ENCODE data around the gene FKBP14.
A peak's percentile ranks its signal among the peaks of the same experiment; 100 is the strongest.

The FKBP14 gene

GRCh38 chr7:29976266-29976665 lies 50.2 kb downstream of the FKBP14 start:
- H3K4me3 ChIP-seq (replicated peaks; ENCODE audit: low read depth, low read length), result no peak overlapping the region
- TF ChIP-seq CTCF (IDR thresholded peaks at IDR 0.05; ENCODE audit: low read length, missing control alignments), result no peak
- peak; percentile 58 for DNase-seq (ENCODE audit: low read depth)

GRCh38 chr7:29975561-29975960 lies 50.9 kb downstream of the FKBP14 start:
- no peak overlapping the region for H3K4me3 ChIP-seq (replicated peaks; ENCODE audit: low read depth, low read length)
- DNase-seq (ENCODE audit: low read depth), result no peak
- no peak for TF ChIP-seq CTCF (IDR thresholded peaks at IDR 0.05; ENCODE audit: low read length, missing control alignments)

GRCh38 chr7:29974286-29974685 lies 52.2 kb downstream of the FKBP14 start:
- TF ChIP-seq CTCF (IDR thresholded peaks at IDR 0.05; ENCODE audit: low read length, missing control alignments), result no peak
- no peak overlapping the region for H3K4me3 ChIP-seq (replicated peaks; ENCODE audit: low read depth, low read length)
- DNase-seq (ENCODE audit: low read depth), result no peak

GRCh38 chr7:29972315-29972669 lies 54.2 kb downstream of the FKBP14 start:
- no peak for DNase-seq (ENCODE audit: low read depth)
- no peak for TF ChIP-seq CTCF (IDR thresholded peaks at IDR 0.05; ENCODE audit: low read length, missing control alignments)
- H3K4me3 ChIP-seq (replicated peaks; ENCODE audit: low read depth, low read length), result no peak overlapping the region

- no peak for TF ChIP-seq CTCF (IDR thresholded peaks at IDR 0.05; ENCODE audit: low read length, missing control alignments)
- peak; percentile 46 for DNase-seq (ENCODE audit: low read depth)
- no peak overlapping the region for H3K4me3 ChIP-seq (replicated peaks; ENCODE audit: low read depth, low read length)
Observed at GRCh38 chr7:29971566-29972314, 54.8 kb downstream of the FKBP14 start.

GRCh38 chr7:29970158-29970557 lies 56.3 kb downstream of the FKBP14 start:
- no peak for TF ChIP-seq CTCF (IDR thresholded peaks at IDR 0.05; ENCODE audit: low read length, missing control alignments)
- H3K4me3 ChIP-seq (replicated peaks; ENCODE audit: low read depth, low read length), result no peak overlapping the region
- no peak for DNase-seq (ENCODE audit: low read depth)

GRCh38 chr7:29969738-29970137 lies 56.8 kb downstream of the FKBP14 start:
- no peak for DNase-seq (ENCODE audit: low read depth)

More at GRCh38 chr7:29969738-29970137, 56.8 kb downstream of the FKBP14 start:
- no peak for TF ChIP-seq CTCF (IDR thresholded peaks at IDR 0.05; ENCODE audit: low read length, missing control alignments)
- H3K4me3 ChIP-seq (replicated peaks; ENCODE audit: low read depth, low read length), result no peak overlapping the region

Data from fibroblast of pulmonary artery (primary cell).